ENCODE results near the gene ECEL1.
"Not testable (repeated sequence)": the region's sequence is repeated elsewhere in the genome, so short reads cannot be mapped to it uniquely, and the experiment has no call there.

ECEL1 gene, protein sequence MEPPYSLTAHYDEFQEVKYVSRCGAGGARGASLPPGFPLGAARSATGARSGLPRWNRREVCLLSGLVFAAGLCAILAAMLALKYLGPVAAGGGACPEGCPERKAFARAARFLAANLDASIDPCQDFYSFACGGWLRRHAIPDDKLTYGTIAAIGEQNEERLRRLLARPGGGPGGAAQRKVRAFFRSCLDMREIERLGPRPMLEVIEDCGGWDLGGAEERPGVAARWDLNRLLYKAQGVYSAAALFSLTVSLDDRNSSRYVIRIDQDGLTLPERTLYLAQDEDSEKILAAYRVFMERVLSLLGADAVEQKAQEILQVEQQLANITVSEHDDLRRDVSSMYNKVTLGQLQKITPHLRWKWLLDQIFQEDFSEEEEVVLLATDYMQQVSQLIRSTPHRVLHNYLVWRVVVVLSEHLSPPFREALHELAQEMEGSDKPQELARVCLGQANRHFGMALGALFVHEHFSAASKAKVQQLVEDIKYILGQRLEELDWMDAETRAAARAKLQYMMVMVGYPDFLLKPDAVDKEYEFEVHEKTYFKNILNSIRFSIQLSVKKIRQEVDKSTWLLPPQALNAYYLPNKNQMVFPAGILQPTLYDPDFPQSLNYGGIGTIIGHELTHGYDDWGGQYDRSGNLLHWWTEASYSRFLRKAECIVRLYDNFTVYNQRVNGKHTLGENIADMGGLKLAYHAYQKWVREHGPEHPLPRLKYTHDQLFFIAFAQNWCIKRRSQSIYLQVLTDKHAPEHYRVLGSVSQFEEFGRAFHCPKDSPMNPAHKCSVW

DNA sequence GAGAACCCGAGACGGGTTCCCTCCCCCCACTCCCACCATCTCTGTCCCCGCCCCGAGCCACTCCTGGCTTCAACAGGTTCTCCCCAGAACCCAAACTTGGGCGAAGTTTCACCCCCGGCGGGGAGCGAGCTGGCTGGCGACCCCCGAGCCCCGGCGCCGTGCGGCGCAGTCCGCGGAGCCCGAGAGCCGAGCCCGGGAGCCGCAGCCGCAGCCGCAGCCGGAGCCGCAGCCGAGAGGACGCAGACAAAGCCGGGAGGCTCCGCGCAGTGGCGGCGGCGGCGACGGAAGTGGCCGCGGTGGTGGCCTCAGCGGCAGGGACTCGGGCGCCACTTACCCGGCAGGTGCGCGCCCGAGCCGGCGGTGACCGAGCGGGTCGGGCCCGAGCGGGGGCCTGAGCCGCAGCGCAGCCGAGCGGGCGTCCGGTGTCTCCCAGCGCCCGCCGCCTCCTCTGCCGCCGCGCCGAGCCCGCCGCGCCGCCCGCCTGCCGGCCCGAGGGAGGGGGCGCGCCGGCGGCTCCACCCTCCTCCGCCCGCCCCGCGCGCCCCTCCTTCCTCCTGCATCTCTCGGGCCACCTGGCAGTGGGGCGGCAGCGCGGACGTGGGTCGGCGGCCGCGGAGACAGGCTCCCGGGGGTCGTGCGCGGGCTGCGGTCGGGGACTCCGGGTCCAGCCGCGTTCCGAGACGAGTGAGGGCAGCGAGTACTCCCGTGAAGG, at the start of gene ECEL1:
Gene ECEL1 (minus strand): TSS at position 450 of the 712 bp plus-strand sequence. CDS start 1,181 bp downstream, outside the sequence.
- no peak for DNase-seq

DNA sequence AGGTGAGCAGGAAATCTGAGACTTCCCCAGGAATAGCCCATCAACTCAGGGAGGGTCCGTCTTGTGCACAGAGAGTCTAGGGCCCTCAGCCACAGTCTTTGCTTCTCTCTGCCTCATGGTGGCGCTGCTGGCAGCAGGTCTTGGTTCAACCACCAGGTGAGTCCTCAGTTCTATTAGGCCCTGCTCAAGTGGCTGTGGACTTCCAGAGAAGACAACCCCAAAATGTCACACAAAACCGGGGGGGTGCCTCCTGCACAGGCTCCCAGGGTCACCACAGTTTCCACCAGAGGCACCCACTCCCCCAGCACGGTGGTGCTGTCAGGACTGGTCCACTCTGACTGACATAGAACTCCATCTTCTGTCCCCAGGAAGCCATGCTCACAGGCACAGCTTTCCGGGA, 49.4 kb upstream of the ECEL1 start:
- DNase-seq: no peak

- no peak for DNase-seq
Observed at GRCh38 chr2:232535761-232536530, 48.3 kb upstream of the ECEL1 start.

- no peak for DNase-seq
Observed at GRCh38 chr2:232534940-232535651, 47.5 kb upstream of the ECEL1 start.

GRCh38 chr2:232533944-232534710, 46.5 kb upstream of the ECEL1 start:
- DNase-seq: no peak

GRCh38 chr2:232532821-232533220, 45.2 kb upstream of the ECEL1 start:
- DNase-seq: not testable (repeated sequence)

GRCh38 chr2:232532419-232532818, 44.8 kb upstream of the ECEL1 start:
- DNase-seq: no peak

GRCh38 chr2:232530626-232531260, 43.1 kb upstream of the ECEL1 start:
- DNase-seq: no peak

GRCh38 chr2:232529806-232530547, 42.3 kb upstream of the ECEL1 start:
- no peak for DNase-seq

GRCh38 chr2:232528746-232529460, 41.3 kb upstream of the ECEL1 start:
- DNase-seq: peak in 1 of 2 donors; percentile 4

DNA sequence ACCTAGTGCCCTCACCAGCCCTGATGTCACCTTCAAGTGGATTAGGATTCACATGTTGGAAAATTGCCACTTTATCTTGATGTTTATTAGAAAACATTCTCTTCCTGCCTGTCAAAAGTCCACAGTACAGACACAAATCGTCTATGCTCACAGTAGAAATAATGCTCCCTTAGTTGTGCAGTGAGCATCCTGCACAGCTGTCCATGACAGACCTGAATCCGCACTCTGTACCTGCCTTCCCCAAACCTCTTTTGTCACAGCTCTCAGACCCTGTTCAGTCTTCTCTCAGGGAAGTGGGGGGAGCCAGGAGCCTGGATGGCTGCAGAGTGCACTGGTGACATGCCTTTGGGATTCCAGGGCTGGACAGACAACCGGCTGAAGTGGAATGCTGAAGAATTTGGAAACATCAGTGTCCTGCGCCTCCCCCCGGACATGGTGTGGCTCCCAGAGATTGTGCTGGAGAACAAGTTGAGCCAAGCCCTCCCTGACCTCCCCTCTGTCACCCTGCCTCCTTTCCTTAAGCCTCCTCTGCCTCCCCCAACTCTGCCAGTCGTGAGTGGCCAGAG, 40.4 kb upstream of the ECEL1 start:
- no peak for DNase-seq

DNA sequence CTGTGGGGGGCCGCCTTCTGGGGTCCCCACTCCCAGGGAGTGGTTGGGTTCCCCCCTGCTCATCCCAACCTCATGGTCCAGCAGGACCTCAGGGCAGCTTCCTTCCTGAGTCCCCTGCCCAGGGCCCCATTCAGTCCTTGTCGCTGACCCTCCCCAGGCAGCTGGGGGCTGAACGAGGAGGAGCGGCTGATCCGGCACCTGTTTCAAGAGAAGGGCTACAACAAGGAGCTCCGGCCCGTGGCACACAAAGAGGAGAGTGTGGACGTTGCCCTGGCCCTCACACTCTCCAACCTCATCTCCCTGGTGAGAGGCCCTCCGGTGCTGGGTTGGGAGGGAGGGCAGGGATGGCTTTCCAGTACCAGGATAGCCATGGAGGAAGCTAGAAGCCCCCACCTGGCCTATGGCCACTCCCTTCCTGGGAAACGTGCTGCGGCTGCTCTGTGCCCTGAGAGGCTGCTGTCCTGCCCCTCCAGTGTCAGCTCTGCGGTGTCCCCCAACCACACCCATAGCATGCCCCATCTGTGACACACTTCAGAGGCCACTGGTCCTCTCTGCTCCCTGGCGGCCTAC, 38.8 kb upstream of the ECEL1 start:
- DNase-seq: no peak

DNA sequence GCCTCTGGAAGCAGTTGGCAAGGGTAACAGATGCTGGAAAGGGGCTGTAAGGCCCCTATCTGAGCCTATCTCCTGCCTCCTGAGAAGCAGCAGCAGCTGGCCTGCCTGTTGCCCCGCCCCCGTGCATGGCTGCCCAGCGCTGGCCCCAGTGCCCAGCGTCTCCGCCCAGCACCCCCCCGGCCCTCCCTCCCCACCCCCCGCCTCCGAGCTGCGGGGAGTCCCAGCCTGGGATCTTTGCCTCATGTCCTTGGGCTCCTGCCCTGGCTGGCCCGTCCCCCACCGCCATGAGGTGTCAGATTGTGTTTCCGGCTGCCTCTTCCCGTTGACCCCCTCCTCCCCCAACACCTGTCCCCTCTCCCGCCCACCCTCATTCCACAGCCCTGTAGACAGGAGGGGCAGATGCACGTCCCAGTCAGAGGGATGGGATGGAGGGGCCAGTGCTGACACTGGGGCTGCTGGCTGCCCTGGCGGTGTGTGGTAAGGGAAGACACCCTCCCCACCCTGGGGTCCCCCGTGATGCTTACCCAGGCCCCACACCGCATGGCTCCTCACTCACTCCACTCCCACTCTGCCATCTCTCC, 38.2 kb upstream of the ECEL1 start, which contains the start of gene CHRND:
Gene CHRND (plus strand): TSS at position 370 of the 581 bp plus-strand sequence. CDS start 56 bp downstream, at position 426.
- no peak for DNase-seq

GRCh38 chr2:232525199-232525598, 37.6 kb upstream of the ECEL1 start:
- DNase-seq: no peak

GRCh38 chr2:232524771-232525170, 37.1 kb upstream of the ECEL1 start:
- DNase-seq: no peak

- DNase-seq: peak in 1 of 2 donors; percentile 13
Observed at GRCh38 chr2:232523682-232524597, 36.3 kb upstream of the ECEL1 start.

DNA sequence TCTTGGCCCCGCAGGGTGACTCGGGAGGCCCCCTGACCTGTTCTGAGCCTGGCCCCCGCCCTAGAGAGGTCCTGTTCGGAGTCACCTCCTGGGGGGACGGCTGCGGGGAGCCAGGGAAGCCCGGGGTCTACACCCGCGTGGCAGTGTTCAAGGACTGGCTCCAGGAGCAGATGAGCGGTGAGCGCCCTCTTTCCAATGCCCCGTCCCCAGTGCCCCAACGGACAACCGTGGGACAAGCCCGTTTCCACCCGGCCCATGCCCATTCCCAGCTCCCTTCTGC, 35.7 kb upstream of the ECEL1 start:
- DNase-seq: no peak

Measured in bone marrow (tissue), 2 donors.